ENCODE measurements around the gene NEURL3.

- TF ChIP-seq GATA2 (IDR thresholded peaks at IDR 0.05; ENCODE audit: low read depth, low read length), result no peak
- no peak for TF ChIP-seq GATA3 (IDR thresholded peaks at IDR 0.05; ENCODE audit: low read depth, low read length)
These were observed 11.9 kb upstream of the NEURL3 start for GRCh38 chr2:96517079-96517478.

Data from SH-SY5Y (cell line).